ENCODE results near the gene ZNF783.

DNA sequence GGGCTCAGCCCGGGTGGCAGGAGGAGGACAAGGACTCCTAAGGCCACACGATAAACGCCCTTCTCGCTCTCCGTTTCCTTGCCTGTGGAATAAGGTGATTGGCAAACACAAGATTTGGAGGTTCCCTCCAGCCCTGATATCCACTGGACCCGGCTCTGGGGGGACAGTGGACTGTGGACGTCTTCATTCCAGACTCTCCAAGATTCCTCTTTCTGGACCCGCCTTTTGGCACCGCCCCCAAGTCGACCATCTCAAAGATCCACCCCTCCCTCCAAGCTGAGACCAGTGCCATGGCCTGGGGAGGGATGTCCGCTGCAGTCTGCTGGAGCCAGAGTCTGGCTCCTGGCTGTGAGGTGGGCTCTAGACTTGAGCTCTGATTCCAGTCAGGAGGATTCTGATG, 23.6 kb downstream of the ZNF783 start:
- TF ChIP-seq ZNF217 (CRISPR knock-in tag; IDR thresholded peaks at IDR 0.05) (no peak), CC2D1A (IDR thresholded peaks at IDR 0.05) (no peak)
